ENCODE results near the gene GAGE12H. TPM values are rescaled to one million over a fixed set of nuclear protein-coding genes. Genes with fewer than 3 reads are reported as not detected.

Gene GAGE12H
- total RNA-seq, 1 experiment from 2014 or later: not detected

- H3K9me3 ChIP-seq (ENCODE audit: low read depth, low read length, poor library complexity, severe bottlenecking): no peaks in the 10 kb centered on the region
- H3K4me3 ChIP-seq (ENCODE audit: low read depth, low read length, poor library complexity, severe bottlenecking): no peak overlapping the region
- ChIA-PET CTCF (no interaction called here), POLR2A (ENCODE audit: low non-redundant PET) (no interaction called here)
- no peak for DNase-seq (ENCODE audit: low spot score)
- no peaks in the 10 kb centered on the region for H3K36me3 ChIP-seq (ENCODE audit: insufficient read depth, low read length, poor library complexity, severe bottlenecking)
- intact Hi-C loops (cut with micrococcal nuclease; ENCODE audit: unreplicated experiment): no loop called here
- no TSS peak for BruUV-seq (replicated peaks)
- TF ChIP-seq, protein P1, sequence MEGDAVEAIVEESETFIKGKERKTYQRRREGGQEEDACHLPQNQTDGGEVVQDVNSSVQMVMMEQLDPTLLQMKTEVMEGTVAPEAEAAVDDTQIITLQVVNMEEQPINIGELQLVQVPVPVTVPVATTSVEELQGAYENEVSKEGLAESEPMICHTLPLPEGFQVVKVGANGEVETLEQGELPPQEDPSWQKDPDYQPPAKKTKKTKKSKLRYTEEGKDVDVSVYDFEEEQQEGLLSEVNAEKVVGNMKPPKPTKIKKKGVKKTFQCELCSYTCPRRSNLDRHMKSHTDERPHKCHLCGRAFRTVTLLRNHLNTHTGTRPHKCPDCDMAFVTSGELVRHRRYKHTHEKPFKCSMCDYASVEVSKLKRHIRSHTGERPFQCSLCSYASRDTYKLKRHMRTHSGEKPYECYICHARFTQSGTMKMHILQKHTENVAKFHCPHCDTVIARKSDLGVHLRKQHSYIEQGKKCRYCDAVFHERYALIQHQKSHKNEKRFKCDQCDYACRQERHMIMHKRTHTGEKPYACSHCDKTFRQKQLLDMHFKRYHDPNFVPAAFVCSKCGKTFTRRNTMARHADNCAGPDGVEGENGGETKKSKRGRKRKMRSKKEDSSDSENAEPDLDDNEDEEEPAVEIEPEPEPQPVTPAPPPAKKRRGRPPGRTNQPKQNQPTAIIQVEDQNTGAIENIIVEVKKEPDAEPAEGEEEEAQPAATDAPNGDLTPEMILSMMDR (conservative IDR thresholded peaks at IDR 0.05; ENCODE audit: low read depth, low read length): no peak
- TF ChIP-seq EZH2 (IDR thresholded peaks at IDR 0.05; ENCODE audit: borderline replicate concordance, low read depth, low read length, poor library complexity, severe bottlenecking): no peak
- H3K27ac ChIP-seq (ENCODE audit: low read depth, low read length, poor library complexity, severe bottlenecking): no peak overlapping the region
- no peaks in the 10 kb centered on the region for H3K27me3 ChIP-seq (replicated peaks; ENCODE audit: insufficient read depth, low read depth, low read length, poor library complexity)
- H3K4me1 ChIP-seq (ENCODE audit: insufficient read depth, low read length, poor library complexity, severe bottlenecking): no peaks in the 10 kb centered on the region
These were observed 38.8 kb downstream of the GAGE12H start for GRCh38 chrX:49618574-49618973.

DNA sequence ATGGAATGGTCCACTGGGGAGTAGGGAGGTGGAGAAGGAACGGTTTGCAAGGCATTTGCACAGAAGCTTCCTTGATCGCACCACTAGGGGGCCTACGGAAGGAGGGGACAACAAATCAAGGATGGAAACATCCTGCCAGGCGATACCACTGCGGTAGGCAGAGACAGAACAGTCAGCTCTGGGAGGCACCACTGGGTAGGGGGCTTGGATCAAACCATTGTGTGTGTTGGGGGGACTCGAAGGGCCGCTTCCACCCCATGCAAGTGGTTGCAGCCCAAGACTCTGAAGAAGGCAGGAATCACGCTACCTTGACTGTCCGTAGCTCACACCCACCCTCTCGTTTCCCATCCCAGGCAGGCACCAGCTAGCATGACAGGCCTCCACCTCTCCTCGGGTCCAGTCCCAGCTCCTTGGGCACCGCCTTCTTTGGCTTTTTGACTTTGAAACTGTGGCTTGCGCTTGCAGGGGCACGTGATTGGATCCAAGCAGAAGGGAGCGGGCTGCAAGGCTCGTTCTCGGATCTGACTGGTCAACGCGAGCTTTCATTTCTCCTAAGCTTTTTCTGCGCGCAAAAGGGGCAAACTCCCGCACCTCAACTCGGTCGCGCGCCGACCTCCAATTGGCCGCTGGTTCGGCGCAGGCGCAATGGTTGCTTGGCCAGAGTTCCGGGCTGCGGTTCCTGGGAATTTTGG, 47.5 kb downstream of the GAGE12H start:
- Histone ChIP-seq H3K27ac (ENCODE audit: low read depth, low read length, poor library complexity, severe bottlenecking) (no peak overlapping the region), H3K36me3 (ENCODE audit: insufficient read depth, low read length, poor library complexity, severe bottlenecking) (no peaks in the 10 kb centered on the region), H3K9me3 (ENCODE audit: low read depth, low read length, poor library complexity, severe bottlenecking) (no peaks in the 10 kb centered on the region), H3K27me3 (replicated peaks; ENCODE audit: insufficient read depth, low read depth, low read length, poor library complexity) (no peaks in the 10 kb centered on the region), H3K4me3 (ENCODE audit: low read depth, low read length, poor library complexity, severe bottlenecking) (no peak overlapping the region), H3K4me1 (ENCODE audit: insufficient read depth, low read length, poor library complexity, severe bottlenecking) (no peaks in the 10 kb centered on the region)
- BruUV-seq (replicated peaks): no TSS peak
- ChIA-PET CTCF (no interaction called here), POLR2A (ENCODE audit: low non-redundant PET) (no interaction called here)
- DNase-seq (ENCODE audit: low spot score): peak; percentile 11
- intact Hi-C loops (cut with micrococcal nuclease; ENCODE audit: unreplicated experiment): no loop called here
- TF ChIP-seq, protein P1 (conservative IDR thresholded peaks at IDR 0.05; ENCODE audit: low read depth, low read length): peak; percentile 40; the same call in 1 of the 2 replicates
- TF ChIP-seq EZH2 (IDR thresholded peaks at IDR 0.05; ENCODE audit: borderline replicate concordance, low read depth, low read length, poor library complexity, severe bottlenecking): no peak

Other genes with a start within 250 kb of the GAGE12H start
- not detected in 2 replicates for gene GAGE13, start 248.4 kb upstream of the GAGE12H start, total RNA-seq (2021)
- gene GAGE12C, start 47.8 kb upstream of the GAGE12H start, total RNA-seq (2021): not detected in 2 replicates
- not detected in 2 replicates for gene GAGE12D, start 38.2 kb upstream of the GAGE12H start, total RNA-seq (2021)
- gene GAGE12E, start 28.7 kb upstream of the GAGE12H start, total RNA-seq (2021): not detected in 2 replicates
- gene GAGE12F, start 19.1 kb upstream of the GAGE12H start, total RNA-seq (2021): not detected in 2 replicates
- not detected in 2 replicates for gene GAGE12G, start 9.5 kb upstream of the GAGE12H start, total RNA-seq (2021)
- not detected in 2 replicates for gene GAGE2A, start 9.5 kb downstream of the GAGE12H start, total RNA-seq (2021)
- not detected in 2 replicates for gene GAGE1, start 19.1 kb downstream of the GAGE12H start, total RNA-seq (2021)
- gene PAGE1, start 116.0 kb downstream of the GAGE12H start, total RNA-seq (2021): not detected in 2 replicates
- gene PAGE4, start 249.4 kb downstream of the GAGE12H start, total RNA-seq (2021): not detected in 2 replicates